ENCODE results near the gene EGLN2. TPM values are rescaled to one million over a fixed set of nuclear protein-coding genes. Genes with fewer than 3 reads are reported as not detected.
"Not testable (repeated sequence)": the region's sequence is repeated elsewhere in the genome, so short reads cannot be mapped to it uniquely, and the experiment has no call there.

Gene EGLN2
- total RNA-seq, 1 experiment from 2014 or later, result 131 TPM

DNA sequence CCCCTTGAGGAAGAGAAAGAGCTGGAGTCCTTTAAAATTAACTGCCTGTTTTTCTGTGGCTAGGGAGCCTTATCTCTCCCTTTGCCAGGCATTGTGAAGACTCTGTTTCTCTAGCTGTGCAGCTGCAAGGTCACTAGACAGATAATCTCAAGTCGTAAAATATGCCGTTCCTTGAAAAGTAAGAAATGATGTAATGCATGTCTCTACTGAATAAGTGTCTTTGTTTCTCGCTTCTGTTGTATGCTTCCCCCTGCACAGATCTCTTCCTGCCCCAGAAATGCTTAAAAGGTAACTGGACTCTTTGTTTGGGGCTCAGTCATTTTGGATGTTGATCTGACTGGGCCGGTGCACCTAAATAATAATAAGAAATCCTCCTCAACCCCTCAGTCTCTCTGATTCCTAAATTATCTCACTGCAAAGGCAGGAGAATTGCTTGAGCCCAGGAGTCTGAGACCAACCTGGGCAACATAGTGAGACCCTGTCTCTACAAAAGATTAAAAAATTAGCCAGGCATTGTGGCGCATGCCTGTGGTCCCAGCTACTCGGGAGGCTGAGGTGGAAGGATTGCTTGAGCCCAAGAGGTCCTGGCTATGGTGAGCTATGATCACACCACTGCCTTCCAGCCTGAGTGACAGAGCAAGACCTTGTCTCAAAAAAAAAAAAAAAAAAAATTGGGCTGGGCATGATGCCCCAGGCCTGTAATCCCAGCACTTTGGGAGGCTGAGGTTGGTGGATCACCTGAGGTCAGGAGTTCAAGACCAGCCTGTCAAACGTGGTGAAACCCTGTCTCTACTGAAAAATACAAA is 34.9 kb downstream of the EGLN2 start:
- H3K9me3 ChIP-seq (ENCODE audit: control insufficient read depth, low read depth, low read length); H3K4ac ChIP-seq (ENCODE audit: low read depth, low read length); H2BK15ac ChIP-seq (ENCODE audit: low read depth, low read length); H3K79me2 ChIP-seq (ENCODE audit: insufficient read depth, low read length); H3K18ac ChIP-seq (ENCODE audit: insufficient read length, low read depth, low read length); H3K23ac ChIP-seq (ENCODE audit: insufficient read length, low read depth, low read length); H3K4me2 ChIP-seq (ENCODE audit: insufficient read depth, insufficient read length, low read length); H3K23me2 ChIP-seq (ENCODE audit: insufficient read length, low read depth, low read length, poor library complexity, severe bottlenecking); H3K27me3 ChIP-seq (ENCODE audit: insufficient read depth, low read length); DNase-seq; H3K27ac Mint-ChIP-seq; H2AK5ac ChIP-seq (ENCODE audit: insufficient read length, low read length); H4K8ac ChIP-seq (replicated peaks; ENCODE audit: insufficient read length, low read depth, low read length); H3K4me1 ChIP-seq (ENCODE audit: insufficient read depth, low read length); H3K9ac ChIP-seq (ENCODE audit: extremely low read depth, insufficient read length, low read length); H3T11ph ChIP-seq (ENCODE audit: low read length); H3K14ac ChIP-seq (ENCODE audit: insufficient read depth, low read length); H2BK12ac ChIP-seq (ENCODE audit: insufficient read length, low read depth, low read length); H4K5ac ChIP-seq (ENCODE audit: insufficient read length, low read depth, low read length); H4K91ac ChIP-seq (ENCODE audit: insufficient read length, low read depth, low read length); H3K9me3 Mint-ChIP-seq; H2BK120ac ChIP-seq (ENCODE audit: low read depth, low read length, poor library complexity, severe bottlenecking); H3K36me3 Mint-ChIP-seq (ENCODE audit: insufficient read depth in 1 of 3, low read depth in 3 of 3); H2AFZ ChIP-seq (ENCODE audit: low read length); H2BK20ac ChIP-seq (ENCODE audit: low read depth, low read length, poor library complexity, severe bottlenecking); H3K79me1 ChIP-seq (ENCODE audit: insufficient read depth, low read depth, low read length, poor library complexity, severe bottlenecking); H3K27me3 Mint-ChIP-seq (ENCODE audit: low read depth); H4K20me1 ChIP-seq (ENCODE audit: control insufficient read depth, insufficient read depth, insufficient read length); H2BK5ac ChIP-seq (ENCODE audit: insufficient read length, low read length); H3K4me3 Mint-ChIP-seq; H3K4me1 Mint-ChIP-seq; H3K56ac ChIP-seq (ENCODE audit: insufficient read length, low read depth, low read length); H3K27ac ChIP-seq (ENCODE audit: insufficient read length, low read depth, low read length): not testable (repeated sequence)
- WGBS (ENCODE audit: extremely low coverage, insufficient read length, low lambda C conversion rate), result no CpG with 5 or more reads among the region's 7 CpGs
